Measurements from ENCODE around the gene MAML2. TPM values are rescaled to one million over a fixed set of nuclear protein-coding genes. Genes with fewer than 3 reads are reported as not detected.

The MAML2 gene
- total RNA-seq, 2 experiments from 2014 or later: 14.7 to 15.5 TPM

DNA sequence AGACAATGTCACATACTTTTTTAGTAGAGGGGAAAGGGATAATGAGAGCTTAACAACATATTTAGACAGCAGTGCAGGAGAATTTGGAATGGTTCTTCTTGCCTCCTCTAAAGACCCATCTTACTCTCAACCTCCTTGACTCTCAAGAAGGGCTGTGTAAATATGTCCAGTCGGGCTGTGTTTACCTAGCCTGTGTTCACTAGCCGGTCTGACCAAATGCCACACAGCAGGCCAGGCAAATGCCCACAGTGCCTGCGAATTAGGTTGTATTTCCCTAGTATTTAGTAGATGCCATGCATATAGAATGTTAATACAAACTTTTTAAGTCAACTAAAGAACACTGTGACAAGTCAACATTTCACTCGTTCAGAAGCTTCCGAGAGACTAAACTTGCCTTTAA is 367.7 kb downstream of the MAML2 start:
- POLR2A ChIA-PET: no interaction called here
- Mint-ChIP-seq H3K4me1 (ENCODE audit: low read depth) (no peaks in the 10 kb centered on the region), H3K4me3 (no peak overlapping the region), H3K36me3 (ENCODE audit: low read depth) (peaks cover 26% of the 10 kb centered on the region), H3K9me3 (ENCODE audit: insufficient read depth) (no peaks in the 10 kb centered on the region), H3K27ac (no peak overlapping the region), H3K27me3 (ENCODE audit: low read depth) (peaks cover 4% of the 10 kb centered on the region)
- ATAC-seq: no peak
- DNase-seq: no peak
- CTCF ChIA-PET: no interaction called here

GRCh38 chr11:95972060-95972459 is 370.9 kb downstream of the MAML2 start:
- DNase-seq (no peak), ATAC-seq (no peak)
- ChIA-PET CTCF (no interaction called here), POLR2A (no interaction called here)
- Mint-ChIP-seq H3K4me3 (no peak overlapping the region), H3K4me1 (ENCODE audit: low read depth) (no peaks in the 10 kb centered on the region), H3K27me3 (ENCODE audit: low read depth) (peaks cover 4% of the 10 kb centered on the region), H3K27ac (no peak overlapping the region), H3K9me3 (ENCODE audit: insufficient read depth) (no peaks in the 10 kb centered on the region), H3K36me3 (ENCODE audit: low read depth) (peaks cover 3% of the 10 kb centered on the region)

- no peak for ATAC-seq
- H3K36me3 Mint-ChIP-seq (ENCODE audit: low read depth): no peaks in the 10 kb centered on the region
- H3K27me3 Mint-ChIP-seq (ENCODE audit: low read depth): peaks cover 5% of the 10 kb centered on the region
- H3K9me3 Mint-ChIP-seq (ENCODE audit: insufficient read depth): no peaks in the 10 kb centered on the region
- H3K4me1 Mint-ChIP-seq (ENCODE audit: low read depth): no peaks in the 10 kb centered on the region
- H3K4me3 Mint-ChIP-seq: no peak overlapping the region
- ChIA-PET POLR2A (no interaction called here), CTCF (no interaction called here)
- DNase-seq: no peak
- H3K27ac Mint-ChIP-seq: no peak overlapping the region
These were observed 374.4 kb downstream of the MAML2 start for GRCh38 chr11:95968585-95968984.

GRCh38 chr11:95964281-95964680 is 378.7 kb downstream of the MAML2 start:
- Mint-ChIP-seq H3K4me3 (no peak overlapping the region), H3K9me3 (ENCODE audit: insufficient read depth) (no peaks in the 10 kb centered on the region), H3K27me3 (ENCODE audit: low read depth) (peaks cover 2% of the 10 kb centered on the region), H3K27ac (no peak overlapping the region), H3K4me1 (ENCODE audit: low read depth) (no peaks in the 10 kb centered on the region), H3K36me3 (ENCODE audit: low read depth) (no peaks in the 10 kb centered on the region)
- CTCF ChIA-PET: no interaction called here
- ATAC-seq (no peak), DNase-seq (no peak)
- POLR2A ChIA-PET: no interaction called here

DNA sequence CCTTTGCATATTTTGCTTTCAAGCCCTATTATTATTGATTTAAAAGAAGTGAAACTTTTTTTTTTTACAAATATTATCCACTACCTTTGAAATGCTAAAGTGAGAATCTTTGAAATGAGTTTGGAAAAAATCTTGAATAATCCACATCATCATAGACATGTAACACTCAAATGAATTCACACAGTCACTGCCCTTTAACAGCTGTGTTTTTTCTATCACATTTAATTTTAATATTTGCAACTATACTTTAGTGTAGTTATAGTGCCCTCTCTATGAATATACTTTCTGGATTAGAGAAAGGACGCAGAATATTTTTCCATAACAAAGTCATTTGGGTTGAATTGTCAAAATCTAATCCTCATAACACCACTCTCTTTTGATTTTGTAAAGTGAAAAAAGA is 381.2 kb downstream of the MAML2 start:
- Mint-ChIP-seq H3K27ac (no peak overlapping the region), H3K4me3 (no peak overlapping the region), H3K4me1 (ENCODE audit: low read depth) (no peaks in the 10 kb centered on the region), H3K9me3 (ENCODE audit: insufficient read depth) (no peaks in the 10 kb centered on the region), H3K36me3 (ENCODE audit: low read depth) (no peaks in the 10 kb centered on the region), H3K27me3 (ENCODE audit: low read depth) (peaks cover 2% of the 10 kb centered on the region)
- DNase-seq (no peak), ATAC-seq (no peak)
- POLR2A ChIA-PET: no interaction called here
- CTCF ChIA-PET: no interaction called here

DNA sequence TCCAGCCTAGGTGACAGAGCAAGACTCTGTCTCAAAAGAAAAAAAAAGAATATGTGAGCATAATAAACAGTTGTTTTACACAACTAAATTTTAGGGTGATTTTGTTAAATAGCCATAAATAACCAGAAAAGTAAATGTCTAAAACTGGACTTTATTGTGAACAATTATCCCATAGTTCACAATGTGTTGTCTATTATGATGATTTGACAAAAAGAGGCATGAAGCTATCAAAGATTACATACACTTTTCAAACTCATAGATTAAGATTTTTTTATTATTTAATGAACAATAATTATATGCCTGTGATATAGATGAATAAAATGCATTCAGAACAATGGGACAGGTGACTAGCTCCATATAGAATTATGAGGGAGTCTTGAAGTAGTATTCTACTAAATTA is 392.1 kb downstream of the MAML2 start:
- peaks cover 2% of the 10 kb centered on the region for H3K36me3 Mint-ChIP-seq (ENCODE audit: low read depth)
- no peaks in the 10 kb centered on the region for H3K27me3 Mint-ChIP-seq (ENCODE audit: low read depth)
- ATAC-seq: no peak
- H3K4me1 Mint-ChIP-seq (ENCODE audit: low read depth): no peaks in the 10 kb centered on the region
- ChIA-PET CTCF (no interaction called here), POLR2A (no interaction called here)
- DNase-seq: no peak
- H3K9me3 Mint-ChIP-seq (ENCODE audit: insufficient read depth): peaks cover 9% of the 10 kb centered on the region
- no peak overlapping the region for H3K27ac Mint-ChIP-seq
- H3K4me3 Mint-ChIP-seq: no peak overlapping the region

DNA sequence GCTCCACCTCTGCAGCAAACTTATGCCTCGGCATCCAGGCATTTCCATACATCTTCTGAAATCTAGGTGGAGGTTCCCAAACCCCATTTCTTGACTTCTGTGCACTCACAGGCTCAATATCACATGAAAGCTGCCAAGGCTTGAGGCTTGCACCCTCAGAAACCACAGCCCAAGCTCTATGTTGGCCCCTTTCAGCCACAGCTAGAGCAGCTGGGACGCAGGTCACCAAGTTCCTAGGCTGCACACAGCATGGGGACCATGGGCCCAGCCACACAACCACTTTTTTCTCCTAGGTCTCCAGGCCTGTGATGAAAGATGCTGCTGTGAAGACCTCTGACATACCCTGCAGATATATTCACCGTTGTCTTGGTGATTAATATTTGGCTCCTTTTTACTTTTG is 394.4 kb downstream of the MAML2 start:
- DNase-seq (no peak), ATAC-seq (no peak)
- no peak overlapping the region for H3K27ac Mint-ChIP-seq
- peaks cover 18% of the 10 kb centered on the region for H3K9me3 Mint-ChIP-seq (ENCODE audit: insufficient read depth)
- H3K4me1 Mint-ChIP-seq (ENCODE audit: low read depth): no peaks in the 10 kb centered on the region
- peaks cover 7% of the 10 kb centered on the region for H3K36me3 Mint-ChIP-seq (ENCODE audit: low read depth)
- H3K27me3 Mint-ChIP-seq (ENCODE audit: low read depth): no peaks in the 10 kb centered on the region
- no peak overlapping the region for H3K4me3 Mint-ChIP-seq
- ChIA-PET CTCF (no interaction called here), POLR2A (interaction anchor here (0.7 kb wide), 1 partner anchor 34 kb away, joined by 3 read pairs; no protein-coding TSS in a partner anchor)

DNA sequence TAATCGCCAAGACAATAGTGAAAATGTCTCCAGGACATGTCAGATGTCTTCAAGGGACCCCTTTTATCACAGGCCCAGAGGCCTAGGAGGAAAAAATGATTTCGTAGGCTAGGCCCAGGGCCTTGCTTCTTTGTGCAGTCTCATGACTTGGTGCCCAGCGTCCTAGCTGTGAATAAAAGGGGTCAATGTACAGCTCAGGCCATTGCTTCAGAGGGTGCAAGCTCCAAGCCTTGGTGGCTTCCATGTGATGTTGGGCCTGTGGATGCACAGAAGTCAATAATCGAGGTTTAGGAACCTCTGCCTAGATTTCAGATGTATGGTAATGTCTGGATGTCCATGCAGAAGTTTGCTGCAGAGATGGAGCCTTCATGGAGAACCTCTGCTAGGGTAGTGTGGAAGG is 398.4 kb downstream of the MAML2 start:
- CTCF ChIA-PET: no interaction called here
- Mint-ChIP-seq H3K36me3 (ENCODE audit: low read depth) (peaks cover 7% of the 10 kb centered on the region), H3K27me3 (ENCODE audit: low read depth) (no peaks in the 10 kb centered on the region), H3K9me3 (ENCODE audit: insufficient read depth) (peaks cover 18% of the 10 kb centered on the region), H3K4me1 (ENCODE audit: low read depth) (no peaks in the 10 kb centered on the region), H3K27ac (no peak overlapping the region), H3K4me3 (no peak overlapping the region)
- no peak for DNase-seq
- ATAC-seq: no peak
- POLR2A ChIA-PET: no interaction called here

- ATAC-seq (no peak), DNase-seq (no peak)
- Mint-ChIP-seq H3K4me3 (no peak overlapping the region), H3K9me3 (ENCODE audit: insufficient read depth) (peaks cover 12% of the 10 kb centered on the region), H3K27ac (no peak overlapping the region), H3K36me3 (ENCODE audit: low read depth) (peaks cover 7% of the 10 kb centered on the region), H3K27me3 (ENCODE audit: low read depth) (no peaks in the 10 kb centered on the region), H3K4me1 (ENCODE audit: low read depth) (no peaks in the 10 kb centered on the region)
- CTCF ChIA-PET: no interaction called here
- POLR2A ChIA-PET: no interaction called here
These were observed 399.4 kb downstream of the MAML2 start for GRCh38 chr11:95943546-95943945.

GRCh38 chr11:95939091-95939490 is 403.9 kb downstream of the MAML2 start:
- Mint-ChIP-seq H3K4me1 (ENCODE audit: low read depth) (no peaks in the 10 kb centered on the region), H3K27ac (no peak overlapping the region), H3K27me3 (ENCODE audit: low read depth) (no peaks in the 10 kb centered on the region), H3K4me3 (no peak overlapping the region), H3K36me3 (ENCODE audit: low read depth) (peaks cover 2% of the 10 kb centered on the region), H3K9me3 (ENCODE audit: insufficient read depth) (peaks cover 3% of the 10 kb centered on the region)
- DNase-seq: no peak
- CTCF ChIA-PET: no interaction called here
- ATAC-seq: no peak
- POLR2A ChIA-PET: no interaction called here

DNA sequence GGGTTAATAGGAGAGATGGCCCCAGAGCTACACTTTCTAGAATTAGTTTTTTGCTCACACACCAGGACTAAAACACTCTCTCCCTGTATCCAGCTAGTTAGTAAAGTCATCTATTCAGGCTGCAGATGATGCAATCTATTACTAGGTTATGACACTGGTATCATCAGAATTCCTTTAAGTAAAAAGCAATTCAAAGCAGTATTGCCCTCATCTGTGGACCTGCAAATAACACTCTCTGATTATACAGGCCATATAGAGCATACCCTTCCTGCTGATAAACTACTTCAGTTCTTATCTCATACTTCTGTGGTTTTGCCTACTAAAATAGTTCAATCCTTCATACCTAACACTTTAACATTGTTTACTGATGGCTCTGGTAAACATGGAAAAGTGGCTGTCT is 405.6 kb downstream of the MAML2 start:
- DNase-seq (no peak), ATAC-seq (no peak)
- H3K4me3 Mint-ChIP-seq: no peak overlapping the region
- H3K27ac Mint-ChIP-seq: no peak overlapping the region
- CTCF ChIA-PET: interaction anchor here (1.0 kb wide), 1 partner anchor 457 kb away, joined by 4 read pairs; no protein-coding TSS in a partner anchor
- no peaks in the 10 kb centered on the region for H3K27me3 Mint-ChIP-seq (ENCODE audit: low read depth)
- H3K36me3 Mint-ChIP-seq (ENCODE audit: low read depth): no peaks in the 10 kb centered on the region
- H3K4me1 Mint-ChIP-seq (ENCODE audit: low read depth): no peaks in the 10 kb centered on the region
- H3K9me3 Mint-ChIP-seq (ENCODE audit: insufficient read depth): no peaks in the 10 kb centered on the region
- POLR2A ChIA-PET: no interaction called here

GRCh38 chr11:95933594-95933993 is 409.4 kb downstream of the MAML2 start:
- H3K36me3 Mint-ChIP-seq (ENCODE audit: low read depth): peaks cover 2% of the 10 kb centered on the region
- DNase-seq: no peak
- ATAC-seq: no peak
- H3K4me3 Mint-ChIP-seq: no peak overlapping the region
- ChIA-PET CTCF (interaction anchor here (1.1 kb wide), 1 partner anchor 410 kb away, joined by 3 read pairs; the partner anchor contains the start of gene MAML2), POLR2A (no interaction called here)
- peaks cover 1% of the 10 kb centered on the region for H3K27me3 Mint-ChIP-seq (ENCODE audit: low read depth)
- H3K27ac Mint-ChIP-seq: no peak overlapping the region
- no peaks in the 10 kb centered on the region for H3K4me1 Mint-ChIP-seq (ENCODE audit: low read depth)
- H3K9me3 Mint-ChIP-seq (ENCODE audit: insufficient read depth): peaks cover 9% of the 10 kb centered on the region

DNA sequence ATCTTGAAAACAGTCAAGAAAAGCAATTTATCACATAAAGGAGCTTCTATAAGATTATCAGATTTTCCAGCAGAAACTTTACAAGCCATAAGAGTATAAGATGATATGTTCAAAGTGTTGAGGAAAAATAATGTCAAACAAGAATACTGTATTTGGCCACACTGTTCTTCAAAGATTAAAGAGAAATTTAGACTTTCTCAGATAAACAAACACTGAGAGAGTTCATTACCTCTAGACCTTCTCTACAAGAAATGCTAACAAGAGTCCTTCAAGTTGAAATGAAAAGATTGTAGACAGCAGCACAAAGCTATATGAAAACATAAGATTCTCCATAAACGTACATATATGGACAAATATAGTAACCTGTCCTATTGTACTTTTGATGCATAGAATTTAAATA is 411.1 kb downstream of the MAML2 start:
- Mint-ChIP-seq H3K36me3 (ENCODE audit: low read depth) (peaks cover 2% of the 10 kb centered on the region), H3K9me3 (ENCODE audit: insufficient read depth) (peaks cover 9% of the 10 kb centered on the region), H3K27ac (no peak overlapping the region), H3K27me3 (ENCODE audit: low read depth) (peaks cover 5% of the 10 kb centered on the region), H3K4me3 (no peak overlapping the region), H3K4me1 (ENCODE audit: low read depth) (no peaks in the 10 kb centered on the region)
- no peak for DNase-seq
- no peak for ATAC-seq
- CTCF ChIA-PET: no interaction called here
- POLR2A ChIA-PET: no interaction called here

Measured in activated CD8-positive, alpha-beta T cell treated with anti-CD3 and anti-CD28 coated beads, Interleukin-2, amount 10 ng/mL, durations not matched to agents 7 days and 5 days (primary cell).